ENCODE data around the gene RALGPS1. TPM values are rescaled to one million over a fixed set of nuclear protein-coding genes. Genes with fewer than 3 reads are reported as not detected.

RALGPS1 gene
- total RNA-seq, 1 donor from 2014 or later = 30.7 TPM

- Histone ChIP-seq H3K27me3 (no peaks in the 10 kb centered on the region), H3K4me1 (peaks cover under 1% of the 10 kb centered on the region), H3K36me3 (no peaks in the 10 kb centered on the region), H3K9ac (no peak overlapping the region), H3K4me2 (no peak overlapping the region), H3K4me3 (no peak overlapping the region), H3K27ac (no peak overlapping the region), H3F3A (ENCODE audit: low read depth) (no peaks in the 10 kb centered on the region), H2AFZ (replicated peaks) (no peak overlapping the region), H3K79me2 (ENCODE audit: low read depth) (no peaks in the 10 kb centered on the region), H4K20me1 (ENCODE audit: low read depth) (no peaks in the 10 kb centered on the region), H3K9me3 (ENCODE audit: low read depth) (no peaks in the 10 kb centered on the region)
- Mint-ChIP-seq H3K36me3 (no peaks in the 10 kb centered on the region), H3K4me3 (no peak overlapping the region), H3K27me3 (ENCODE audit: insufficient read depth, low read depth) (no peaks in the 10 kb centered on the region), H3K9me3 (no peaks in the 10 kb centered on the region), H3K4me1 (peaks cover 2% of the 10 kb centered on the region), H3K27ac (no peak overlapping the region)
- TF ChIP-seq CTCF (IDR thresholded peaks at IDR 0.05) (no peak), EZH2 (IDR thresholded peaks at IDR 0.05) (no peak), EZH2phosphoT487 (IDR thresholded peaks at IDR 0.05) (no peak)
- no peak for DNase-seq (ENCODE audit: low spot score)
Measured at GRCh38 chr9:127193483-127193882, 278.9 kb downstream of the RALGPS1 start.

GRCh38 chr9:127194881-127195713 lies 280.5 kb downstream of the RALGPS1 start:
- no peaks in the 10 kb centered on the region for H3K79me2 ChIP-seq (ENCODE audit: low read depth)
- no peak overlapping the region for H3K27ac ChIP-seq
- TF ChIP-seq EZH2 (IDR thresholded peaks at IDR 0.05) (no peak), CTCF (IDR thresholded peaks at IDR 0.05) (peak; percentile 25), EZH2phosphoT487 (IDR thresholded peaks at IDR 0.05) (no peak)
- H3K27me3 ChIP-seq = no peaks in the 10 kb centered on the region
- peaks cover 5% of the 10 kb centered on the region for H3K4me1 ChIP-seq
- no peak for DNase-seq (ENCODE audit: low spot score)
- no peaks in the 10 kb centered on the region for H4K20me1 ChIP-seq (ENCODE audit: low read depth)
- no peak overlapping the region for H3K9ac ChIP-seq
- no peak overlapping the region for H2AFZ ChIP-seq (replicated peaks)
- H3F3A ChIP-seq (ENCODE audit: low read depth) = no peaks in the 10 kb centered on the region
- H3K4me3 ChIP-seq = no peak overlapping the region
- H3K4me3 Mint-ChIP-seq = no peak overlapping the region
- no peak overlapping the region for H3K27ac Mint-ChIP-seq
- H3K36me3 Mint-ChIP-seq = no peaks in the 10 kb centered on the region
- no peak overlapping the region for H3K4me2 ChIP-seq
- H3K9me3 ChIP-seq (ENCODE audit: low read depth) = no peaks in the 10 kb centered on the region
- H3K36me3 ChIP-seq = no peaks in the 10 kb centered on the region
- no peaks in the 10 kb centered on the region for H3K27me3 Mint-ChIP-seq (ENCODE audit: insufficient read depth, low read depth)
- H3K4me1 Mint-ChIP-seq = peaks cover 4% of the 10 kb centered on the region
- no peaks in the 10 kb centered on the region for H3K9me3 Mint-ChIP-seq

- H3K79me2 ChIP-seq (ENCODE audit: low read depth) = no peaks in the 10 kb centered on the region
- H3K27ac Mint-ChIP-seq = no peak overlapping the region
- H3K27ac ChIP-seq = no peak overlapping the region
- H3K4me1 Mint-ChIP-seq = peaks cover 4% of the 10 kb centered on the region
- no peak overlapping the region for H3K4me3 ChIP-seq
- DNase-seq (ENCODE audit: low spot score) = no peak
- H2AFZ ChIP-seq (replicated peaks) = no peak overlapping the region
- no peaks in the 10 kb centered on the region for H3K9me3 Mint-ChIP-seq
- TF ChIP-seq EZH2phosphoT487 (IDR thresholded peaks at IDR 0.05) = no peak
- TF ChIP-seq CTCF (IDR thresholded peaks at IDR 0.05) = no peak
- no peak for TF ChIP-seq EZH2 (IDR thresholded peaks at IDR 0.05)
- no peaks in the 10 kb centered on the region for H4K20me1 ChIP-seq (ENCODE audit: low read depth)
- no peaks in the 10 kb centered on the region for H3F3A ChIP-seq (ENCODE audit: low read depth)
- no peaks in the 10 kb centered on the region for H3K36me3 Mint-ChIP-seq
- H3K27me3 ChIP-seq = no peaks in the 10 kb centered on the region
- H3K27me3 Mint-ChIP-seq (ENCODE audit: insufficient read depth, low read depth) = no peaks in the 10 kb centered on the region
- no peak overlapping the region for H3K4me3 Mint-ChIP-seq
- no peaks in the 10 kb centered on the region for H3K9me3 ChIP-seq (ENCODE audit: low read depth)
- no peaks in the 10 kb centered on the region for H3K36me3 ChIP-seq
- no peak overlapping the region for H3K9ac ChIP-seq
- H3K4me2 ChIP-seq = no peak overlapping the region
- H3K4me1 ChIP-seq = peaks cover 5% of the 10 kb centered on the region
Measured at GRCh38 chr9:127195976-127196825, 281.6 kb downstream of the RALGPS1 start.
